PC-9 (cell line): ENCODE results near the gene NOS1AP. TPM values are rescaled to one million over a fixed set of nuclear protein-coding genes. Genes with fewer than 3 reads are reported as not detected.

Experiments
- BruUV-seq: library from RNA; stranded (reverse); fragments of 400-500 nt; replicated peaks from 2 replicates; lab custom pipeline; 2021; lab: Mats Ljungman, UMichigan
- CTCF ChIA-PET: fragments of 300-600 bp; sonication (Branson Sonifier 250); formaldehyde crosslinking; loops from one replicate; lab custom pipeline; 2022; ENCODE audit warnings: antibody characterized with exemption; lab: Charles Lee
- POLR2A ChIA-PET: fragments of 300-600 bp; sonication (Branson Sonifier 250); formaldehyde crosslinking; loops from one replicate; lab custom pipeline; 2022; ENCODE audit warnings: antibody characterized with exemption; ENCODE audit not compliant: unreplicated experiment; lab: Charles Lee
- DNase-seq, 2 experiments: peaks; one replicate each; pipeline versions ENCODE4 v3.0.0 to v3.0.0-alpha.2; 2015 to 2022; ENCODE audit warnings: mixed read lengths in 1 of 2
- H2AFZ ChIP-seq: fragments of 200-600 bp; sonication (generic); 2 replicates; pipeline ENCODE4 v1.8.1; 2017; ENCODE audit warnings: antibody characterized with exemption
- H3F3A ChIP-seq: fragments of 200-600 bp; sonication (generic); 2 replicates; pipeline ENCODE4 v1.8.1; 2017; ENCODE audit warnings: antibody characterized with exemption, mild to moderate bottlenecking, low read depth; ENCODE audit not compliant: insufficient read depth
- H3K27ac ChIP-seq: fragments of 200-600 bp; sonication (generic); 2 replicates; pipeline ENCODE4 v1.6.1; 2016; ENCODE audit warnings: mixed run types
- H3K27me3 ChIP-seq: fragments of 200-600 bp; sonication (generic); 2 replicates; pipeline ENCODE4 v1.6.1; 2016; ENCODE audit warnings: low read depth, mixed run types; ENCODE audit not compliant: insufficient read depth
- H3K36me3 ChIP-seq: fragments of 200-600 bp; sonication (generic); 2 replicates; pipeline ENCODE4 v1.6.1; 2016; ENCODE audit warnings: low read depth, mixed run types
- H3K4me1 ChIP-seq: fragments of 200-600 bp; sonication (generic); replicated peaks from 2 replicates; pipeline ENCODE4 v1.6.1; 2016; ENCODE audit warnings: mixed run types; ENCODE audit not compliant: insufficient read depth
- H3K4me2 ChIP-seq: fragments of 200-600 bp; sonication (generic); 2 replicates; pipeline ENCODE4 v1.6.1; 2017; ENCODE audit warnings: mixed run types
- H3K4me3 ChIP-seq: fragments of 200-600 bp; sonication (generic); 2 replicates; pipeline ENCODE4 v1.6.1; 2016; ENCODE audit warnings: mixed run types
- H3K79me2 ChIP-seq: fragments of 200-600 bp; sonication (generic); 2 replicates; pipeline ENCODE4 v1.6.1; 2017; ENCODE audit warnings: low read depth, mixed run types
- H3K9me2 ChIP-seq: fragments of 200-600 bp; sonication (generic); 2 replicates; pipeline ENCODE4 v1.8.1; 2017; ENCODE audit warnings: mild to moderate bottlenecking; ENCODE audit not compliant: insufficient read depth
- H3K9me3 ChIP-seq: fragments of 200-600 bp; sonication (generic); 2 replicates; pipeline ENCODE4 v1.8.1; 2016; ENCODE audit warnings: low read depth; ENCODE audit not compliant: insufficient read depth
- H4K20me1 ChIP-seq: fragments of 200-600 bp; sonication (generic); 2 replicates; pipeline ENCODE4 v1.8.1; 2017; ENCODE audit not compliant: insufficient read depth
- CTCF ChIP-seq: fragments of 200-600 bp; sonication (generic); conservative IDR thresholded peaks from 2 replicates; pipeline ENCODE4 v1.6.1; 2017; ENCODE audit warnings: mixed run types, antibody characterized with exemption, mild to moderate bottlenecking, moderate library complexity
- EZH2 ChIP-seq: fragments of 200-600 bp; sonication (generic); IDR thresholded peaks from 2 replicates; pipeline ENCODE4 v1.8.0; 2017; ENCODE audit warnings: antibody characterized with exemption, low read depth
- intact Hi-C: fragments of 100-400 bp; cut with micrococcal nuclease; formaldehyde crosslinking; loops from one replicate; pipeline ENCODE4 v1.10.0; 2022; ENCODE audit not compliant: unreplicated experiment
- total RNA-seq: library from RNA; stranded (reverse); gene quantifications from 2 replicates; pipeline ENCODE4 v1.2.3, GENCODE V29; 2021

NOS1AP gene
- total RNA-seq, 1 experiment from 2014 or later: 9.9 TPM

GRCh38 chr1:162179121-162179520, 109.6 kb downstream of the NOS1AP start:
- ChIA-PET CTCF (no interaction called here), POLR2A (no interaction called here)
- Histone ChIP-seq H4K20me1 (0 out of 2 replicates have a peak, but pooled peaks cover 11% of the 10 kb centered on the region), H3K79me2 (peaks cover 71% of the 10 kb centered on the region), H2AFZ (no peak overlapping the region), H3K9me2 (no peaks in the 10 kb centered on the region), H3K4me3 (no peak overlapping the region), H3K36me3 (0 out of 2 replicates have a peak, but pooled peaks cover 19% of the 10 kb centered on the region), H3K4me2 (peak overlapping the region; percentile 41), H3F3A (peaks cover 28% of the 10 kb centered on the region), H3K4me1 (peaks cover 42% of the 10 kb centered on the region), H3K9me3 (no peaks in the 10 kb centered on the region), H3K27ac (peak overlapping the region; percentile 31), H3K27me3 (no peaks in the 10 kb centered on the region)
- TF ChIP-seq EZH2 (no peak), CTCF (no peak)
- intact Hi-C loops: no loop called here
- BruUV-seq: no TSS peak
- DNase-seq: peak in 1 of 2 experiments; percentile 91

- CTCF ChIA-PET: no interaction called here
- no peaks in the 10 kb centered on the region for H3K9me3 ChIP-seq
- H3K27me3 ChIP-seq: no peaks in the 10 kb centered on the region
- peaks cover 73% of the 10 kb centered on the region for H3K79me2 ChIP-seq
- POLR2A ChIA-PET: no interaction called here
- H3K4me2 ChIP-seq: no peak overlapping the region
- no peak for DNase-seq
- TF ChIP-seq CTCF (no peak), EZH2 (no peak)
- intact Hi-C loops: no loop called here
- BruUV-seq: no TSS peak
- no peak overlapping the region for H3K4me3 ChIP-seq
- H3K4me1 ChIP-seq: peaks cover 40% of the 10 kb centered on the region
- H3K27ac ChIP-seq: no peak overlapping the region
- H3K9me2 ChIP-seq: no peaks in the 10 kb centered on the region
- peaks cover 25% of the 10 kb centered on the region; the same call in 1 of the 2 replicates for H4K20me1 ChIP-seq
- peaks cover 31% of the 10 kb centered on the region for H3F3A ChIP-seq
- H3K36me3 ChIP-seq: 0 out of 2 replicates have a peak, but pooled peaks cover 19% of the 10 kb centered on the region
- no peak overlapping the region for H2AFZ ChIP-seq
These were observed 111.3 kb downstream of the NOS1AP start for GRCh38 chr1:162180813-162181212.

GRCh38 chr1:162182090-162182489, 112.6 kb downstream of the NOS1AP start:
- intact Hi-C loops: no loop called here
- peaks cover 25% of the 10 kb centered on the region; the same call in 1 of the 2 replicates for H4K20me1 ChIP-seq
- no peaks in the 10 kb centered on the region for H3K9me2 ChIP-seq
- H3K79me2 ChIP-seq: peaks cover 75% of the 10 kb centered on the region
- ChIA-PET CTCF (no interaction called here), POLR2A (no interaction called here)
- H3K27me3 ChIP-seq: no peaks in the 10 kb centered on the region
- no peak overlapping the region for H3K4me2 ChIP-seq
- no peak for DNase-seq
- peaks cover 24% of the 10 kb centered on the region; the same call in 1 of the 2 replicates for H3K36me3 ChIP-seq
- H3K9me3 ChIP-seq: no peaks in the 10 kb centered on the region
- no peak overlapping the region for H3K4me3 ChIP-seq
- TF ChIP-seq EZH2 (no peak), CTCF (no peak)
- H3K27ac ChIP-seq: no peak overlapping the region
- H3K4me1 ChIP-seq: peaks cover 28% of the 10 kb centered on the region
- no TSS peak for BruUV-seq
- H2AFZ ChIP-seq: no peak overlapping the region
- peaks cover 28% of the 10 kb centered on the region for H3F3A ChIP-seq
